Epithelial cell of proximal tubule (primary cell): ENCODE data around the gene SIM1. TPM values are rescaled to one million over a fixed set of nuclear protein-coding genes. Genes with fewer than 3 reads are reported as not detected.

ENCODE experiments used
- DNase-seq: peaks from one replicate; pipeline ENCODE4 v3.0.0-alpha.2; 2011; ENCODE audit warnings: low read depth
- H3K4me3 ChIP-seq: 2 replicates; pipeline ENCODE4 v1.5.1; 2011; ENCODE audit warnings: low read depth, mild to moderate bottlenecking, low read length
- total RNA-seq: library from RNA; depleted of rRNA; stranded (reverse); fragments of >200 nt; gene quantifications from 2 replicates; pipeline ENCODE4 v1.2.3, GENCODE V29; 2015
- TF ChIP-seq, protein P1 (sequence below): conservative IDR thresholded peaks from 2 replicates; pipeline ENCODE4 v1.5.1; 2012; ENCODE audit warnings: low read depth, mild to moderate bottlenecking, low read length

Gene SIM1
- total RNA-seq, 1 donor from 2014 or later, result 9.5 TPM

DNA sequence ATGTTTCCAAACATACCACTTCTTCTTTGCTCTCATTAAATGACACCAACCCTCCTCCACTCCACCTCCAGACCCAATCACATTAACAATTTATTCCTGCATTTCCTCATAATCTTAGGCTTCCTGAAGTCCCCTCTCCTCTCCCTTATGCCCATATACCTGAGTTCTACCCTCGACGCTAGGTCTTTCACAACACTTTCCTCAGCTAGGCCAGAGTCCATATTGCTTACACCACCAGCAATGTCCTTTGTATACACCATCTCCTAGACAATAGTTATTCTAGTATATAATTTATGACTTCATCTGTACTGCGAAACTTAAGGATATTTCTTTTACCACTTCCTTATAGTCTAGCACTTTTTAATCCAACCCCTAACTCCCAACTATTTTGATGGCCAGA lies 47.7 kb downstream of the SIM1 start:
- TF ChIP-seq, protein P1, sequence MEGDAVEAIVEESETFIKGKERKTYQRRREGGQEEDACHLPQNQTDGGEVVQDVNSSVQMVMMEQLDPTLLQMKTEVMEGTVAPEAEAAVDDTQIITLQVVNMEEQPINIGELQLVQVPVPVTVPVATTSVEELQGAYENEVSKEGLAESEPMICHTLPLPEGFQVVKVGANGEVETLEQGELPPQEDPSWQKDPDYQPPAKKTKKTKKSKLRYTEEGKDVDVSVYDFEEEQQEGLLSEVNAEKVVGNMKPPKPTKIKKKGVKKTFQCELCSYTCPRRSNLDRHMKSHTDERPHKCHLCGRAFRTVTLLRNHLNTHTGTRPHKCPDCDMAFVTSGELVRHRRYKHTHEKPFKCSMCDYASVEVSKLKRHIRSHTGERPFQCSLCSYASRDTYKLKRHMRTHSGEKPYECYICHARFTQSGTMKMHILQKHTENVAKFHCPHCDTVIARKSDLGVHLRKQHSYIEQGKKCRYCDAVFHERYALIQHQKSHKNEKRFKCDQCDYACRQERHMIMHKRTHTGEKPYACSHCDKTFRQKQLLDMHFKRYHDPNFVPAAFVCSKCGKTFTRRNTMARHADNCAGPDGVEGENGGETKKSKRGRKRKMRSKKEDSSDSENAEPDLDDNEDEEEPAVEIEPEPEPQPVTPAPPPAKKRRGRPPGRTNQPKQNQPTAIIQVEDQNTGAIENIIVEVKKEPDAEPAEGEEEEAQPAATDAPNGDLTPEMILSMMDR, result no peak
- DNase-seq, result no peak
- no peak overlapping the region for H3K4me3 ChIP-seq

DNA sequence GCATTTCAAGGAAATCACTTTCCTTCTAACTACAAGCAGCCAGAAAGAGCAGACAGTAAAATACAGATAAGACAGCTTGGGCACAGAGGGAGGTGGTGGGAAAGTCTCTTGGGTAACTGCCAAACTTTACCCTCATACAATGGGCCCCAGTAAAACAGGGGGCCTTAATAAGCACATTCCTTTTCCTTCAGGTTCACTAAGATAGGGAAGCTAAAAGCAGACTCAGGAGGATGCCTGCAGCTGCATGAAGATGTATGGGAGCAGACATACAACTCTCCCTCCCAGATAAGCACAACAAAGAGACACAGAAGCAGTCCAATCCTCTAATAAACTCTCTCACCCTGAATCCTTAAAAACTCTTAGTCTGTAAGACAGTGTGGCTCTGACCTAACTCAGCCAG lies 49.0 kb downstream of the SIM1 start:
- no peak overlapping the region for H3K4me3 ChIP-seq
- TF ChIP-seq, protein P1, result no peak
- DNase-seq, result no peak

DNA sequence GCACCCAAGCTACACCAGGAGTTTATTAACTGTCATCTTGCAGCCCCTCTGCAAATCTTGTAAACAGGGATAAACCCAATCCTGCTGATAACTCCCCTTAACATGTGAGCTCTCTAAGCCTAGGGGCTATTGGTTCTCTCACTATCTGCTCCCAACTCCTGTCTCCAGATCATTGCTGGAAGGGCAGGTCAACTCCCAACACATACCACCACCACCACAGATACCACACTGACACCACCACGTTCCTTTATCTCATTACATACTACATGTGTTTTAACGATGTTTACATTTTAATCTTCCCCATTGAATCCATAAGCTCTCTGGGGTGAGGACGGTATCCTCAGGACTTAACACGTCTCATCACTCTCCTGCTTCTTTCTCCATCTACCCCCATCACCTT lies 51.8 kb downstream of the SIM1 start:
- DNase-seq, result no peak
- H3K4me3 ChIP-seq, result no peak overlapping the region
- TF ChIP-seq, protein P1, result no peak

DNA sequence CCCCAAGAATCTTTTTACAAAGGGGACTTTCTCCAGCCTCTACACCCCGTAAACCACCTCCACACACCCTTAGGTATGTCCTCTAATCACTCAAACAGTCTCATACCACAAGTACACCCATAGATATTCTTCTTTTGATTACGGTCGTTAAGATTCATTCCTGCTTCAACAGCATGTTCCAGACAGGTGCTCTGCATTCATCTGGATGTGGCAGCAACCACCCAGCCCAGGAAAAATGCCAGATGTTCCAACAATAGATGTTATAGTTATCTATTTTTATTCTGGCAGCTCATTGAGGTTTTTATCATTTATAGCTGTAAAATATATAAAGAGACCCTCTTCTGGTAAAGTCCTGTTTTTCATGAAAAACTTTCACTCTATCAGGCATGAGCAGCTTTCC lies 60.7 kb downstream of the SIM1 start:
- TF ChIP-seq, protein P1, result no peak
- H3K4me3 ChIP-seq, result no peak overlapping the region
- DNase-seq, result no peak

DNA sequence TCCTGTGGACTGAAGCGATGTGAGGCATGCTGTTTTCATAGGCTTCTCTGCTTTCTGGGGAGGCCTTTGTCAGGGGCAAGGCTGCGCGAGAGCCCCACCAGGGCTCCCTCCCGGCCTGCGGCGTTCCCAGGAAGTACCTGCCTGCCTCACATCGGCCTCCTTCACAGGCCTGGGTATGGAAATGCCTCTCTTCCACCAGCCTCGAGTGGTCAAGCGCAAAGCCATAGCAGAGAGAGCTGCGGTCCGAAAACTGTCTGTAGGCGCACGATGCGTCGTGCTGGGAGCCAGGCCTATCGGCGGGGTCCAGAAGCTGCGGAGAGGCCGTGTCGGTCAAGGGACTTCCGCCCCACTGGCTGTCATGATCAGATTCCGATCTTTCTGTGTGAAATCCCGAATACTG lies 71.2 kb downstream of the SIM1 start:
- H3K4me3 ChIP-seq, result no peak overlapping the region
- no peak for DNase-seq
- TF ChIP-seq, protein P1, result no peak

DNA sequence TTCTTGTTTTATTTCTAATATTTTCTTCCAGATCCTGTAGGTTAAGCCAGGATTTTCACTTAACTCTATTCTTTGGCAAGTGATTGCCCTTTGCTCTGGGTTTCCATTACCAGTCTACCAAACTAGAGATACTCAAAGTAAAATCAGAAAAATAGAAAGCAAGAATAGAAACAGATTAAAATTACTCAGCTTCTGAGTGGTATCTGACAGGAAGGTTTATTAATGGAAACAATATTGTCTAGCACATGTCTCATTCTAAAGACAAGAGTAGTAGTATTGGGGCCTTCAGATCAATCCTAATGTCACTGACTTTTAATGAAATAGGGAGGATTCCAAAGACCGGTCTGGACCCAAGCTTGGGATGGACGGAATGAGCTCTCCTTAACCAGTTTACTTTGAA lies 72.3 kb downstream of the SIM1 start:
- TF ChIP-seq, protein P1, result no peak
- no peak for DNase-seq
- H3K4me3 ChIP-seq, result no peak overlapping the region

DNA sequence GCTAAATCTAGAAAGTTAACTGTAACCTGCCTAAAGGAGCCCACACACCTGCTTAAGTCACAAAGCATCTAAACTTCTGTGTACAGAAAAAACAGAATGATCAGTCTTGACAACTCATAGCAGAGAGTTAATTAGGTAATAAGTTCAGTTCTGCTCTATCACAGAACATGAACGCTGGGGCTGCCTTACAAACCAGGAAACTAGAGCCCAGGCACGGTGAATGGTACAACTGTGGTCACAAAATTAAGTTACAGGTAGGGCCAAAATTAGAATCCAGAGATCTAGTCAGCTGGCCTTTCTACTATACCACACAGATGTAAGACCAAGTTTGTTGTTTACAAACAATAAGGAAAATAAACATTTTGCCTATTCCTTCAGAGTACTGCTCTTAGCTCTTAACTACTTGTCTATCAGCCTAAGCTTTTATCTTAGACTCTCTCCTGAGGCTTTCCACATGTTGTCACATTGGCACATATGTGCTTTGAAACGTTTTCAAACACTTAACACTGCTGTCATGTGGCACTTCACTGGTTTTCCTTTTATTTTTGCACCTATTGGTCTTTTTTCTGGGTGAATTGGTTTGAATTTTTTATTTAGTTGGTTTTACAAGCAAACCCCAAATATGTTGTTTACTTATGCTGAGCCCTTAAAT lies 75.7 kb downstream of the SIM1 start:
- H3K4me3 ChIP-seq, result no peak overlapping the region
- no peak for DNase-seq
- TF ChIP-seq, protein P1, result no peak
